CD4-positive, alpha-beta T cell treated with Interleukin-2 at 100 ng/mL for 4 hours (primary cell): Measurements from ENCODE around the gene SRGAP1.

Experiments used
- DNase-seq: peaks from one replicate; pipeline ENCODE4 v3.0.0-alpha.2; 2020; ENCODE audit warnings: low spot score

The SRGAP1 gene

GRCh38 chr12:63844391-63845341 is at the start of gene SRGAP1:
Gene SRGAP1, plus strand, starts transcription at chr12:63844700. Its CDS starts 117 bp downstream, at chr12:63844817.
- DNase-seq: no peak

- DNase-seq: no peak
Observed at GRCh38 chr12:63795032-63795687, 49.3 kb upstream of the SRGAP1 start.

GRCh38 chr12:63795944-63796343 is 48.6 kb upstream of the SRGAP1 start:
- DNase-seq: no peak

GRCh38 chr12:63802012-63802608 is 42.4 kb upstream of the SRGAP1 start:
- peak; percentile 12 for DNase-seq

GRCh38 chr12:63804746-63805145 is 39.8 kb upstream of the SRGAP1 start:
- no peak for DNase-seq

GRCh38 chr12:63805704-63806672 is 38.5 kb upstream of the SRGAP1 start:
- no peak for DNase-seq

- DNase-seq: no peak
Observed at GRCh38 chr12:63808631-63809030, 35.9 kb upstream of the SRGAP1 start.

- no peak for DNase-seq
Observed at GRCh38 chr12:63809566-63809965, 34.9 kb upstream of the SRGAP1 start.

GRCh38 chr12:63811334-63811733 is 33.2 kb upstream of the SRGAP1 start:
- DNase-seq: no peak

- no peak for DNase-seq
Observed at GRCh38 chr12:63811755-63812154, 32.7 kb upstream of the SRGAP1 start.

GRCh38 chr12:63814146-63814772 is 30.2 kb upstream of the SRGAP1 start:
- DNase-seq: no peak

GRCh38 chr12:63815482-63815852 is 29.0 kb upstream of the SRGAP1 start:
- no peak for DNase-seq

- no peak for DNase-seq
Observed at GRCh38 chr12:63816031-63816430, 28.5 kb upstream of the SRGAP1 start.

GRCh38 chr12:63820427-63820826 is 24.1 kb upstream of the SRGAP1 start:
- DNase-seq: no peak

GRCh38 chr12:63821781-63822251 is 22.7 kb upstream of the SRGAP1 start:
- no peak for DNase-seq

- DNase-seq: no peak
Observed at GRCh38 chr12:63822352-63822751, 22.1 kb upstream of the SRGAP1 start.

- no peak for DNase-seq
Observed at GRCh38 chr12:63823040-63823439, 21.5 kb upstream of the SRGAP1 start.

GRCh38 chr12:63826006-63826585 is 18.4 kb upstream of the SRGAP1 start:
- peak; percentile 20 for DNase-seq

- DNase-seq: no peak
Observed at GRCh38 chr12:63828867-63829266, 15.6 kb upstream of the SRGAP1 start.

- no peak for DNase-seq
Observed at GRCh38 chr12:63836046-63836445, 8.5 kb upstream of the SRGAP1 start.

- no peak for DNase-seq
Observed at GRCh38 chr12:63836936-63837335, 7.6 kb upstream of the SRGAP1 start.
